NCI-H1105 (cell line): ENCODE results near the gene TMBIM6.
"Not testable (repeated sequence)": the region's sequence is repeated elsewhere in the genome, so short reads cannot be mapped to it uniquely, and the experiment has no call there.

ENCODE experiments used
- DNase-seq: peaks from one replicate; lab custom pipeline; 2025; lab: John Stamatoyannopoulos, UW

Gene TMBIM6

GRCh38 chr12:49740930-49741881 is at the start of gene TMBIM6:
TSS of gene TMBIM6 (plus strand) at chr12:49741557. CDS start at chr12:49752494, 10,937 bp downstream.
- DNase-seq, result peak; percentile 95

- DNase-seq, result no peak
Observed at GRCh38 chr12:49692851-49693250, 48.5 kb upstream of the TMBIM6 start.

GRCh38 chr12:49693931-49694444 is 47.4 kb upstream of the TMBIM6 start:
- no peak for DNase-seq

- no peak for DNase-seq
Observed at GRCh38 chr12:49696723-49697122, 44.6 kb upstream of the TMBIM6 start.

GRCh38 chr12:49697808-49698207 is 43.5 kb upstream of the TMBIM6 start:
- no peak for DNase-seq

GRCh38 chr12:49698619-49699545 is 42.5 kb upstream of the TMBIM6 start:
- no peak for DNase-seq

- DNase-seq, result no peak
Observed at GRCh38 chr12:49702009-49702408, 39.3 kb upstream of the TMBIM6 start.

GRCh38 chr12:49702676-49703215 is 38.6 kb upstream of the TMBIM6 start:
- DNase-seq, result no peak

- DNase-seq, result no peak
Observed at GRCh38 chr12:49703647-49704137, 37.7 kb upstream of the TMBIM6 start.

GRCh38 chr12:49705479-49706134 is 35.8 kb upstream of the TMBIM6 start:
- no peak for DNase-seq

GRCh38 chr12:49706351-49707127 is 34.8 kb upstream of the TMBIM6 start:
- DNase-seq, result no peak

- DNase-seq, result peak; percentile 71
Observed at GRCh38 chr12:49707128-49707811, 34.1 kb upstream of the TMBIM6 start, which contains the start of gene FMNL3. TSS of gene FMNL3 (minus strand) at chr12:49707405. CDS start at chr12:49707180, 225 bp downstream.

GRCh38 chr12:49707812-49708147 is 33.6 kb upstream of the TMBIM6 start:
- no peak for DNase-seq

- DNase-seq, result no peak
Observed at GRCh38 chr12:49708851-49709250, 32.5 kb upstream of the TMBIM6 start.

- DNase-seq, result not testable (repeated sequence)
Observed at GRCh38 chr12:49713952-49714351, 27.4 kb upstream of the TMBIM6 start.

- no peak for DNase-seq
Observed at GRCh38 chr12:49716553-49716952, 24.8 kb upstream of the TMBIM6 start.

- DNase-seq, result not testable (repeated sequence)
Observed at GRCh38 chr12:49717800-49718199, 23.6 kb upstream of the TMBIM6 start.

- DNase-seq, result no peak
Observed at GRCh38 chr12:49720214-49720613, 21.1 kb upstream of the TMBIM6 start.

GRCh38 chr12:49721355-49721754 is 20.0 kb upstream of the TMBIM6 start:
- DNase-seq, result not testable (repeated sequence)

- DNase-seq, result no peak
Observed at GRCh38 chr12:49728446-49728845, 12.9 kb upstream of the TMBIM6 start.
